Activated CD4-positive, alpha-beta T cell treated with anti-CD3 and anti-CD28 coated beads for 36 hours (primary cell): ENCODE results near the gene HSPG2. TPM values are rescaled to one million over a fixed set of nuclear protein-coding genes. Genes with fewer than 3 reads are reported as not detected.
"Not testable (repeated sequence)": the region's sequence is repeated elsewhere in the genome, so short reads cannot be mapped to it uniquely, and the experiment has no call there.

ENCODE experiments used
- ATAC-seq: fragments of 200-7000 bp; cut with Tn5 transposase; one replicate; pipeline ENCODE4 v1.10.0; 2021; ENCODE audit warnings: mild to moderate bottlenecking, moderate library complexity
- CTCF ChIA-PET: fragments of 350-600 bp; sonication (Branson Sonifier 250); formaldehyde crosslinking; loops from one replicate; lab custom pipeline; 2021; ENCODE audit warnings: antibody characterized with exemption; lab: Charles Lee
- POLR2A ChIA-PET: fragments of 350-600 bp; sonication (Branson Sonifier 250); formaldehyde crosslinking; loops from one replicate; lab custom pipeline; 2021; ENCODE audit warnings: antibody characterized with exemption, inconsistent platforms; lab: Charles Lee
- DNase-seq: peaks from one replicate; pipeline ENCODE4 v3.0.0-alpha.2; 2020
- H3K27ac Mint-ChIP-seq: one replicate; pipeline ENCODE4 v1.8.0; 2021; ENCODE audit warnings: mixed read lengths
- H3K27me3 Mint-ChIP-seq: one replicate; pipeline ENCODE4 v1.8.0; 2021; ENCODE audit warnings: mixed read lengths
- H3K36me3 Mint-ChIP-seq: one replicate; pipeline ENCODE4 v1.8.0; 2021; ENCODE audit warnings: low read depth, mixed read lengths
- H3K4me1 Mint-ChIP-seq: one replicate; pipeline ENCODE4 v1.8.0; 2021; ENCODE audit warnings: mixed read lengths
- H3K4me3 Mint-ChIP-seq: one replicate; pipeline ENCODE4 v1.8.0; 2021; ENCODE audit warnings: mild to moderate bottlenecking, moderate library complexity, mixed read lengths
- H3K9me3 Mint-ChIP-seq: one replicate; pipeline ENCODE4 v1.8.0; 2021; ENCODE audit warnings: low read depth, mixed read lengths
- intact Hi-C, 2 experiments: fragments of 100-400 bp; cut with DNase I in 1 of 2; cut with micrococcal nuclease in 1 of 2; formaldehyde crosslinking; loops; one replicate each; pipeline versions ENCODE4 v1.14.2 to v1.15.1; 2022 to 2024; cut with DNase I, micrococcal nuclease
- total RNA-seq, 2 experiments: library from RNA; stranded (reverse); gene quantifications; one replicate each; pipeline ENCODE4 v1.2.3, GENCODE V29; 2021

HSPG2 gene
- total RNA-seq, 2 experiments from 2014 or later: 19.6 to 20.6 TPM

DNA sequence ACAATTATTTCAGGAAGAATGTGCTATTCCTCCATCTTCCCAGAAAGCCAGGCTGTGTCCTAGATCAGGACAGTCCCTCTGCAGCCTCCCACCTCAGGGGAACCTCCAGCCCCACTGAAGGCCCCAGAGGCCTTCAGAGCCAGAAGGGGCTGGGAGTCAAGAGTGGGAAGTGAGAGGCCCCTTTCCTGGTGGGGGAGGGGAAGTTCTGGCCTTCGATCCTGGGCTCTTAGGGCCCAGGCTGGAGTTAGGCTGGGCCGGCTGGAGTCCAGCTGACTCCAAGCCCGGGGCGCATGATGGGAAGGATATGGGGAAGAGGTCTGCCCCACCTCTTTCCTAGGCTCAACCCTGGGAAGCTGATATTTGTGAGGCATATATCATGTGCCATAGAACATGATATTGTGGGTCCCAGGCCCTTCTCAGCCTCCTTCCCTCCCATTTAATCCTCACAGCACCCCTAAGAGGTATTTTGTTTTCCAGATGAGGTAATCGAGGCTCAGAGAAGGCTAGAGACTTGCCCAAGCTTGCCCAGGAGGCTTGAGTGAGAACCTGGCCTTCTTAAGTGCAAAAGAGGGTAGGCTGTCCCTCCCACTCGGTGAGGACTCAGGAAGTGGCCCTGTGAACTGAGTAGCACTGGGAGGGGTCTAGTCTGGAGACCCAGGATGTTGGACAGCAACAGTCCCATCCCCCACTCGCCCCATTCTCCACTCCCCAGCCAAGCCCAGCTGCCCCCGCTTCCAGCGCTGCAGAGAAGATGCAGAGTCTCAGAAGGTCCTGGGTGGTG is 18.6 kb upstream of the HSPG2 start:
- Mint-ChIP-seq H3K27me3 (no peaks in the 10 kb centered on the region), H3K4me1 (peaks cover 27% of the 10 kb centered on the region), H3K27ac (no peak overlapping the region), H3K9me3 (no peaks in the 10 kb centered on the region), H3K4me3 (no peak overlapping the region), H3K36me3 (no peaks in the 10 kb centered on the region)
- intact Hi-C loops: no loop called here
- DNase-seq (no peak), ATAC-seq (no peak)
- CTCF ChIA-PET: interaction anchor here (0.6 kb wide), 1 partner anchor 53 kb away, joined by 3 read pairs; no protein-coding TSS in a partner anchor
- POLR2A ChIA-PET: no interaction called here

DNA sequence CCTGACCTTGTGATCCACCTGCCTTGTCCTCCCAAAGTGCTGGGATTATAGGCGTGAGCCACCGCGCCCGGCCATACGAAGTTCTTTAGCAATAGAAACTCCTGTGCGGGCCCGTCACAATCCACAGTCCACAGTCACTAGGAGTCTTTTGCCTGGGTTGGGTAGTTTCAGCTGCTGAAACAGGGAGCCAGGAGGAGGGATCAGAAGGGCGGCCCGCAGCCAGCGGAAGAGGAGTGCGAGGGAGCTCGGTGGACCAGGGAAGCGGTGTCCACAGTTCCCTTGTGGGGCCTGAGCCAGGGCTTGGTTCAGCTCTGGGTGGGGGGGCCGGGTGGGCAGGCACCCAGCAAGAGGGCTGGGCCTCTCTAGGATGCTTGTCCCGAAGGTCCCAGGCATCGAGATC is 17.9 kb upstream of the HSPG2 start:
- H3K9me3 Mint-ChIP-seq: no peaks in the 10 kb centered on the region
- H3K27me3 Mint-ChIP-seq: no peaks in the 10 kb centered on the region
- intact Hi-C loops: no loop called here
- ChIA-PET CTCF (no interaction called here), POLR2A (no interaction called here)
- H3K4me3 Mint-ChIP-seq: no peak overlapping the region
- no peak for DNase-seq
- peaks cover 27% of the 10 kb centered on the region for H3K4me1 Mint-ChIP-seq
- ATAC-seq: no peak
- H3K27ac Mint-ChIP-seq: no peak overlapping the region
- H3K36me3 Mint-ChIP-seq: no peaks in the 10 kb centered on the region

DNA sequence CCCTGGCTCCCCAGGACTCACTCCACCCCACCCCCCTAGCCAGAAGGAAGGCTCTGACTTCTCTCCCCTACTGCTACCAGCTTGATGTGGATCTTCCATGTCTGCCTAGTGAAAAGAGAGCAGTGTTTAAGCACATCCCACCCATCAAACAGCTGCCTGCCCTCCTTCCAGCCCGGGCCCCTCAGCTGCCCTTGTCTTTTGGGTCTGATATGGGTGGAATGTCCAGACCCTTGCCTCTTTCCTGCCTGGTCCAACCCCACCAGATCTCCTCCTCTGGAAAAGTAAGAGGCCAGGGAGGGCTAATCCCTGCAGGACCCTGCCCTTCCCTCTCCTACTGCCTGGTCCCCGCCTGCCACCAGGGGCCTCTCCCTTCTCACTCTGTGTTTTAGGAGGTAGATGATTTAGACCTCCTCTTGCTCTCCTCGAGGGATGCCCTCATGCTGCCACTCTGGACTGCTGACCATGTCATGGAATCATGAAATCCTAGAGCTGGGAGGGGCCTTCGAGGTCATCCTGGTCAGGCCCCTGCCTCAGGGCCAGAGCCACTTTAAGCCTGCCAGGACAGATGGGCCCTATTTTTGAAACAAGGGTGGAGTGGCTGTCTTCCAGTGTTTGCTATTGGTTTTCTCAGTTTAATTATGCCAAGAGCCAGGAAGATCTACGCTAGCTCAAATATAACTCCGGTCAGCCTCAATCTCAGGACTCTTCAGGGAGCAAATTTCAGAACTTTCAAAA is 15.8 kb upstream of the HSPG2 start:
- Mint-ChIP-seq H3K4me1 (peaks cover 21% of the 10 kb centered on the region), H3K27ac (no peak overlapping the region), H3K4me3 (no peak overlapping the region), H3K9me3 (no peaks in the 10 kb centered on the region), H3K27me3 (no peaks in the 10 kb centered on the region), H3K36me3 (no peaks in the 10 kb centered on the region)
- ChIA-PET POLR2A (no interaction called here), CTCF (interaction anchor here (0.5 kb wide), 1 partner anchor 250 kb away, joined by 3 read pairs; no protein-coding TSS in a partner anchor)
- no peak for ATAC-seq
- no peak for DNase-seq
- intact Hi-C loops: no loop called here

DNA sequence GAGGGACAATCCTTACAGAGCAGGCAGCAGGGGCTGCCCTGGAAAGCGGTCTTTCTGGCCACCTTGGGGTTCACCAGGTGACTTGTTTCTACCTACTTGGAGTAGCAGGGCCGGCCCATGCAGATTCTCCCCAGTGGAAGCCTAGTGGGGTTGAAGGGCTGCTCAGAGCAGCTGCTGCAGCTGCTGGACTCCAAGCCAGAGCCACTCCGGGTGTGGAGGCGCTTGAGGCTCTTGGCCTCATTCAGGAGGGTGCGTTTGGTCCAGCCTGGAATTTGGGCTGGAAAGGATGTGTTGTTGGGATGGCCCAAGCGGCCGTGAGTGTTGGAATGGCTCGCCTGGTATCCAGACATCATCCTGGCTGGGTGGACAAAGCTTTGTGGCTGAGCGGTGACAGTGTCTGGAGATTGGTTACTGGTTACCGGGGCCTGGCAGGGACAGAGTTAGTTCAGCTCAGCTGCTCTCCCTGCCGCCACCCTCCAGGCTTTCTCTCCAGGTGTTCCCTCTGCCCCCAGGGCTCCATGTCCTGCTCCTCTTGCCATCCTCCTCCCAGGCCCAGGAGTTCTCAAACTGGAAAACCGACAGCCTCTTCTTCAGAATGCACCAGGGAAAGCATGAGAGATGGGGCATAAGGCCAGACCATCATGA is 14.2 kb upstream of the HSPG2 start:
- peaks cover 5% of the 10 kb centered on the region for H3K4me1 Mint-ChIP-seq
- POLR2A ChIA-PET: no interaction called here

DNA sequence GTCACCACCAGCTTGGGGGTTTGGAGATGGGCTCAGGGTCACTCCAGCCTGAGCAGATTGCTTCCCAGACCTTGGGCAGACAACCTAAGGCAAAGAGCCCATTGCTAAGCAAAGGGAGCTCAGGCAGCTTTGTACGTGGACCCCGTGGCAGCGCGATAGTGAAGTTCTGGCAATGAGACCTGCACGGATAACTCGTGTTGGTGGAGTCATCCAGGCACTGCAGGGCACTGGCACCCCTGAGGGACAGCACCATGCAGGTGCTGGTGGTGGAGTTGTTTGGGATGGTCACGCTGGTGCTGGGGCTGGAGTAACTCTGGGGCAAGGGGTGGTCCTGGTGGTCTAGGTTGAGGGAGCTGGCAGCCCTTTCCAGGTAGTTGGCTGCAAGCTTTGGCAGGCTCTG is 13.6 kb upstream of the HSPG2 start:
- Mint-ChIP-seq H3K4me3 (no peak overlapping the region), H3K27ac (no peak overlapping the region), H3K27me3 (no peaks in the 10 kb centered on the region), H3K4me1 (no peaks in the 10 kb centered on the region), H3K36me3 (no peaks in the 10 kb centered on the region), H3K9me3 (no peaks in the 10 kb centered on the region)
- intact Hi-C loops: no loop called here
- CTCF ChIA-PET: interaction anchor here (1.1 kb wide), 1 partner anchor 22 kb away, joined by 3 read pairs; no protein-coding TSS in a partner anchor
- ATAC-seq: no peak
- DNase-seq: no peak
- POLR2A ChIA-PET: no interaction called here

More for the DNA sequence above, 14.2 kb upstream of the HSPG2 start:
- intact Hi-C loops: no loop called here
- Mint-ChIP-seq H3K27me3 (no peaks in the 10 kb centered on the region), H3K4me3 (no peak overlapping the region), H3K27ac (no peak overlapping the region), H3K9me3 (no peaks in the 10 kb centered on the region), H3K36me3 (no peaks in the 10 kb centered on the region)
- ATAC-seq (no peak), DNase-seq (no peak)
- CTCF ChIA-PET: interaction anchor here (0.6 to 1.1 kb wide), 3 partner anchors 23 to 159 kb away, joined by 3 to 4 read pairs (median 4); no protein-coding TSS in a partner anchor

DNA sequence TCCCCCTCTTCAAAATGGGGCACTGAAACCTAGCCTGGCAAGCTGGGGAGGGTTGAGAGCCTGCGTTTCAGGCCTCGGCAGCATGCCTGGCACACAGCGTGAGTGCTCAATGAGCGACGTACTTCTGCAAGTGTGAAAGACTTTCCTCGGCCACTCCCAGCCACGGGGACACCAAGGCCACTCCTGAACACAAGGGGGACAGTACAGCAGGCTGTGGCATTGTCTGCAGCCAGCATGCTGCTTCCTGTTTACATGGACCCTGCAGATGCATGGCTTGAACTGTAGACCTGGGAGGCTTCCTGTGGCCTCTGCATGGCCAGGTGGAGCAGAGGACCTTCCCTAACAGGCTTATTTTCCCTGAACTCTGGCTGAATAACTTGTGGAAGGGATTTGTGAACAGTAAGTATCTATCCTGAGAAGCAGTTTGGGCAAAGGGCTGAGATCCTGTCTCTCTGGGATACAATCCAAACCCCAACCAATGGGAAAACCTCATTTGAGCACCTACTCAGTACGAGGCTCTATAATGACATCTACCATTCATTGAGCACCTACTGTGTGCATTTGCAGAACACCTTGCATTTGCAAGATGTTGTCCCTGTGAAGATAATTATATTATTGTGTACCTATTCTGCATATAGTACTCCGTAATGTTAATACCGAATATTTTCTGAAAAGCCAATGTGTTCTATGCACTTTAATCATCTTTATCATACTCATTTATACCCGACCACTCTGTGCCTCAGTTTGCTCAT is 9.9 kb upstream of the HSPG2 start:
- intact Hi-C loops: no loop called here
- Mint-ChIP-seq H3K27ac (no peak overlapping the region), H3K4me1 (no peaks in the 10 kb centered on the region), H3K27me3 (no peaks in the 10 kb centered on the region), H3K36me3 (no peaks in the 10 kb centered on the region), H3K4me3 (no peak overlapping the region), H3K9me3 (no peaks in the 10 kb centered on the region)
- no peak for DNase-seq
- CTCF ChIA-PET: no interaction called here
- POLR2A ChIA-PET: no interaction called here
- ATAC-seq: no peak

DNA sequence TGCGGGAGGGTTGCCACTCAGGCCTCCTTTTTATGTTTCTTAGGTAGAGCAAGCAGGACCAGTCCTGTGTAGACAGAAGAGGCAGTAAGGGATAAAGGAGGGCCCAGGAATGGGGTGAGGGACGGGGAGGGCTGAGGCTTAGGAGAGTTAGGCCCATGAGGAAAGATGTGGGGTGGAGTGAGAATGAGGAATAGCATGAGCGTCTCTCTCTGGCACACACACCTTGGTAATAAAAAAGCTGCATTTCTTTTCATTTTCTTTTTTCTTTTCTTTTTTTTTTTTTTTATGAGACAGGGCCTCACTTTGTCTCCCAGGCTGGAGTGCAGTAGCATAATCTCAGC is 7.6 kb upstream of the HSPG2 start:
- DNase-seq (no peak), ATAC-seq (no peak)
- Mint-ChIP-seq H3K36me3 (no peaks in the 10 kb centered on the region), H3K4me1 (no peaks in the 10 kb centered on the region), H3K9me3 (no peaks in the 10 kb centered on the region), H3K27me3 (no peaks in the 10 kb centered on the region), H3K4me3 (no peak overlapping the region), H3K27ac (no peak overlapping the region)
- ChIA-PET CTCF (interaction anchor here (0.7 kb wide), 1 partner anchor 9 kb away, joined by 3 read pairs; no protein-coding TSS in a partner anchor), POLR2A (no interaction called here)
- intact Hi-C loops: no loop called here

DNA sequence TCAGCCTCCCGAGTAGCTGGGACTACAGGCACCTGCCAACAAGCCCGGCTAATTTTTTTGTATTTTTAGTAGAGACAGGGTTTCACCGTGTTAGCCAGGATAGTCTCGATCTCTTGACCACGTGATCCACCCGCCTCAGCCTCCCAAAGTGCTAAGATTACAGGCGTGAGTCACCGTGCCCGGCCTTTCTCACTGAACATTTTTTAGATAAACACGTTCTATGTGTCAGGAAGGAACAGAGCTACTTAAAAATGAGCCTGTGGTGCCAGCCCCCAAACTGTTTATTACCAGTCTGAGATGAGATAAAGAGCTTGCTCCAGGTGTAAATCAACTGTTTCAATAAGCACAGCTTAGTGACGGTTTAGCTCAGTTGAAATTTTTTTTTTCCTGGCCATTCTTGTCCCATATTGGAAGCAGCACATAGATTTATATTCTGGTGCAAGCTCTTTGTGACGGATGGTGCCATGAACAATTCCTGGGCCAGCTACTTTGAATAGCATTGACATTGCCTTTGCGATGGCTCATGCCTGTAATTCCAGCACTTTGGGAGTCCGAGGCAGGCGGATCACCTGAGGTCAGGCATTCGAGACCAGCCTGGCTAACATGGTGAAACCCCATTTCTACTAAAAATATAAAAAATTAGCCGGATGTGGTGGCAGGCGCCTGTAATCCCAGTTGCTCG is 6.0 kb upstream of the HSPG2 start:
- POLR2A ChIA-PET, H3K9me3 Mint-ChIP-seq, intact Hi-C loops, CTCF ChIA-PET, H3K4me3 Mint-ChIP-seq, H3K4me1 Mint-ChIP-seq, H3K27me3 Mint-ChIP-seq, ATAC-seq, DNase-seq, H3K27ac Mint-ChIP-seq, H3K36me3 Mint-ChIP-seq: not testable (repeated sequence)

DNA sequence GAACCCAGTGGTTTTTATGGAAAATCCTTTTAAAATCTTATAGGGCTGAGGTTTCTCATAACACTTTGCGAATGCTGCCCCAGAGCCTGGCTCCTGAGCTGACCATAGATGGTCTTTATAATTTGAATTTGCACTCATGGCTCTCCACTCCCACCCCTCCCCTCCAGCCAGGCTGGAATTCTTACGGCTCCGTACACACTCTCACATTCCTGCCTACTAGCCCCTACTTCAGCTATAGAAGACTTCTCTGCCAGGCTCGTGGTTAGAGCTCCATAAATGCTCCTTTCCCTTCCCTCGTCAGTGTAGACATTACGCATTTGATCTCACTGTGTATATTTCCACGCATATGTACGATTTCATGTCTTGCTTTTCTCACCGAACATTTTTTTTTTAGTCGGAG is 5.4 kb upstream of the HSPG2 start:
- H3K27ac Mint-ChIP-seq: no peak overlapping the region
- no peak for ATAC-seq
- POLR2A ChIA-PET: no interaction called here
- CTCF ChIA-PET: no interaction called here
- H3K9me3 Mint-ChIP-seq: no peaks in the 10 kb centered on the region
- intact Hi-C loops: no loop called here
- no peak for DNase-seq
- no peak overlapping the region for H3K4me3 Mint-ChIP-seq
- H3K4me1 Mint-ChIP-seq: peaks cover 5% of the 10 kb centered on the region
- no peaks in the 10 kb centered on the region for H3K36me3 Mint-ChIP-seq
- peaks cover 6% of the 10 kb centered on the region for H3K27me3 Mint-ChIP-seq

DNA sequence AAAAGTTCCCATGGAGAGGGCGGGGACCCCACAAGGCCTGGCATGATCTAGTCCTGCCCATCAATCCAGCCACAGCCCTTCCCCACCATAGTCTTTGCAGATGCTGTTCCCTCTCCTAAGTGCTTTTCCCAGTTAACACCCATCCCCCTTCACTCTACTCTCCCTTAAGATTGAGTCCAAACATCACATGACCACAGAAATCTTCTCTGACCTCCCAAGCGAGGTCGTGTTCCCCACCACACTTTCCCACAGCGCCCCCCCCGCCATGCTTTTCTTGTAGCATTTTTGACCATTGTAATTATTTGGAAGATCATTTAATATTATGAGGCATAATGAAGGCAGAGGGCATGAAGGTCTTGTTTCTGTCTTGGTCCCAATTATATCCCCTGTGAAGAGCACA is 4.3 kb upstream of the HSPG2 start:
- no peak overlapping the region for H3K4me3 Mint-ChIP-seq
- ChIA-PET POLR2A (no interaction called here), CTCF (no interaction called here)
- H3K27me3 Mint-ChIP-seq: peaks cover 6% of the 10 kb centered on the region
- no peak for ATAC-seq
- H3K9me3 Mint-ChIP-seq: no peaks in the 10 kb centered on the region
- no peak for DNase-seq
- peaks cover 7% of the 10 kb centered on the region for H3K4me1 Mint-ChIP-seq
- no peak overlapping the region for H3K27ac Mint-ChIP-seq
- no peaks in the 10 kb centered on the region for H3K36me3 Mint-ChIP-seq
- intact Hi-C loops: no loop called here

DNA sequence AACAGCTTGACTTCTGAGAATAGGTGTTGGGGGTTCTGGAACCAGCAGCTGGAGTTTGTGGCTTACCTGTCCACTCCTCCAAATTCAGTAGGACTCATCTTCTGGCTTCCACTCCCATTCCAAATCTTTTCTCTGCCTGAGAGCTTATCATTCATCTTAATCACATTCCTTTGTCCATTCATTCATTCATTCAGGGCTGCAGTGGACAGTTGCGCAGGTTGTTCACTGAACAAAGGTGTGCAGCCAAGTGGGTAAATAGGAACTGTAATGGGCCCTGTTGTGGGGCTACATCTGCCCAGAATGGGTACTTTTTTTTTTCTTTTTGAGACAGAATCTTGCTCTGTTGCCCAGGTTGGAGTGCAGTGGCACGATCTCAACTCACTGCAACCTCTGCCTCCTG is 3.4 kb upstream of the HSPG2 start:
- no peaks in the 10 kb centered on the region for H3K36me3 Mint-ChIP-seq

More for the DNA sequence above, 3.4 kb upstream of the HSPG2 start:
- intact Hi-C loops: no loop called here
- H3K27me3 Mint-ChIP-seq: peaks cover 7% of the 10 kb centered on the region
- CTCF ChIA-PET: interaction anchor here (1.2 kb wide), 1 partner anchor 23 kb away, joined by 3 read pairs; no protein-coding TSS in a partner anchor
- POLR2A ChIA-PET: interaction anchor here (0.7 kb wide), 1 partner anchor 860 kb away, joined by 11 read pairs; no protein-coding TSS in a partner anchor
- H3K27ac Mint-ChIP-seq: no peak overlapping the region
- no peak overlapping the region for H3K4me3 Mint-ChIP-seq
- H3K9me3 Mint-ChIP-seq: no peaks in the 10 kb centered on the region
- H3K4me1 Mint-ChIP-seq: peaks cover 12% of the 10 kb centered on the region
- ATAC-seq (no peak), DNase-seq (no peak)
